ENCODE results near the gene CLSTN3.

DNA sequence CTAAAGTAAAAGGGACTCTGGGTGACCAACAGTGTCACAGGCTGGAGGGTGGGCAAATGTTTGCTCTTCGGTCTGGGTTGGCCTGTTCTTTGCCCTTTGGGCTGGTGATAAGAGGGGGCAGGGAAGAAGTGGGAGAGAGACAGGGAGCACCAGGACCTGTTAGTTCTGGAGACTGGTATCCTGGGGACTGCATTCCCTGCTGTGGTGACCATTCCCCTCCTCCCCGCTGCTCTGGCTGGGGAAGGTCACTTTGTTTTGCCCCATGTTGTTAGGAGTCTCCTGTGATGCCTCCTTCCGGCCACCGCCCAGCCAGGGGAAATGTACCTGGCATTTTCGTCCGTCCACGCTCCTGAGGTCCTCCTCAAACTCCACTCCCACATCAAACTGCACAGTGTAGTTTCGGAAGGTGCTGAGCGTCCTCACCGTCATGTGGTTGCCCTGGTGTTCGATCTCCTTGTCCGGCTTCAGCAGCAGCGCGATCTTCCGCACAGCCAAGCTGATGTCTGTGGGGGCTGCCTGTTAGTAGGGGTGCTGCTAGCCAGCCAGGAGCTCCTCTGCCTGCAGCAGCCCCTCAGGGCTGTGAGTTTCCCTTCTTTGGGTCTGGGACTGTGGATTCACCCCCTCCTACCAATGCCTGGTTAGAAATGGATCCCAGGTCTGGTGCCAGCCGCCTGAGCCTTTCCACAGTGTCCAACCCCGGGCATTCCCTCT is 2.1 kb upstream of the CLSTN3 start:
- no peak for TF ChIP-seq EP300 (IDR thresholded peaks at IDR 0.05)
- no peak for TF ChIP-seq CTCF (IDR thresholded peaks at IDR 0.05)

Data from ovary (tissue), 3 donors.